ENCODE data around the gene LRPAP1.

GRCh38 chr4:3563403-3563802, 31.2 kb upstream of the LRPAP1 start:
- TF ChIP-seq POLR2A (IDR thresholded peaks at IDR 0.05) (no peak), CTCF (IDR thresholded peaks at IDR 0.05) (no peak)

Measured in ovary (tissue), 3 donors.